OCI-LY3 (cell line): ENCODE data around the gene CFAP46.

Experiments used
- H2AFZ ChIP-seq: fragments of 200-600, 300-600 bp; shearing (Covaris generic); 2 replicates; pipeline ENCODE4 v1.6.0; 2014; ENCODE audit warnings: antibody characterized with exemption, low read depth, low read length
- H3K27ac ChIP-seq: fragments of 200-600, 300-600 bp; sonication (generic); 2 replicates; pipeline ENCODE4 v1.5.1; 2014; ENCODE audit warnings: mild to moderate bottlenecking, low read length, moderate library complexity, mixed read lengths
- H3K27me3 ChIP-seq: fragments of 200-600, 300-600 bp; sonication (generic); 2 replicates; pipeline ENCODE4 v1.6.1; 2014; ENCODE audit warnings: low read depth, low read length, mixed read lengths
- H3K36me3 ChIP-seq: fragments of 200-600, 300-600 bp; sonication (generic); replicated peaks from 2 replicates; pipeline ENCODE3; 2014; ENCODE audit warnings: low read depth, low read length, mixed read lengths
- H3K4me1 ChIP-seq: fragments of 300-600, 200-600 bp; sonication (generic); 2 replicates; pipeline ENCODE4 v1.6.1; 2014; ENCODE audit warnings: low read length, mixed read lengths
- H3K4me2 ChIP-seq: fragments of 200-600, 300-600 bp; sonication (generic); 2 replicates; pipeline ENCODE4 v1.6.1; 2014; ENCODE audit warnings: low read length, mixed read lengths
- H3K4me3 ChIP-seq: fragments of 300-600, 200-600 bp; sonication (generic); 2 replicates; pipeline ENCODE4 v1.5.1; 2014; ENCODE audit warnings: antibody characterized with exemption, mild to moderate bottlenecking, low read length, moderate library complexity
- H3K79me2 ChIP-seq: fragments of 300-600, 200-600 bp; shearing (Covaris generic); 2 replicates; pipeline ENCODE4 v1.6.1; 2014; ENCODE audit warnings: mild to moderate bottlenecking, low read length, mixed read lengths
- H3K9ac ChIP-seq: fragments of 300-600, 200-600 bp; shearing (Covaris generic); 2 replicates; pipeline ENCODE4 v1.6.0; 2014; ENCODE audit warnings: mild to moderate bottlenecking, low read length, moderate library complexity
- H3K9me3 ChIP-seq: fragments of 200-600, 300-600 bp; shearing (Covaris generic); 2 replicates; pipeline ENCODE4 v1.6.1; 2014; ENCODE audit warnings: low read length, mixed read lengths; ENCODE audit not compliant: insufficient read depth
- H4K20me1 ChIP-seq: fragments of 200-600, 300-600 bp; sonication (generic); 2 replicates; pipeline ENCODE4 v1.6.1; 2016; ENCODE audit warnings: low read length, mixed read lengths; ENCODE audit not compliant: insufficient read depth
- EZH2phosphoT487 ChIP-seq: fragments of 200-600 bp; shearing (Covaris generic); IDR thresholded peaks from 2 replicates; pipeline ENCODE4 v1.6.1; 2018; ENCODE audit warnings: antibody characterized with exemption, mixed run types, low read depth
- TF ChIP-seq, protein P1 (sequence below): fragments of 200-600, 300-600 bp; sonication (generic); IDR thresholded peaks from 2 replicates; pipeline ENCODE4 v1.5.1; 2014; ENCODE audit warnings: antibody characterized with exemption, low read length, low read depth

The CFAP46 gene

DNA sequence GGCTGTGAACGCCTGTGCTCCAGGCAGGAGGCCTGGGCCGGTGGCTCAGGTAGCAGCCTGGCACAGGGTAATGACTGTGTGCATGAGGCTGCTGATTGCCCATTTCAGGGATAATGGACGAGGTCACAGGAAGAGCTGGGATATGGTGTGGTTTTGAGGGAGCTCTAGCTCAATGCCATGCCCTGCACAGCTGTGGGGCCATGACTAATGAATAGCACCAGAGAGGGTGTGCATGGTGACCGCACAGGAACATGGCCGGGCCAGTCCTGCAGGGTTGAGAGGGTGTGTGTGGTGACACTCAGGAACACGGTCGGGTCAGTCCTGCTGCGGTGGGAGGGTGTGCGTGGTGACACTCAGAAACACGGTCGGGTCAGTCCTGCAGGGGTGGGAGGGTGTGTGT is 178.3 kb downstream of the CFAP46 start:
- Histone ChIP-seq H3K4me3 (no peak overlapping the region), H3K79me2 (no peaks in the 10 kb centered on the region), H3K9ac (no peak overlapping the region), H3K27me3 (no peaks in the 10 kb centered on the region), H3K36me3 (no peaks in the 10 kb centered on the region), H2AFZ (no peak overlapping the region), H4K20me1 (no peaks in the 10 kb centered on the region), H3K27ac (no peak overlapping the region), H3K4me2 (no peak overlapping the region), H3K4me1 (no peaks in the 10 kb centered on the region), H3K9me3 (no peaks in the 10 kb centered on the region)
- TF ChIP-seq EZH2phosphoT487, result no peak
- TF ChIP-seq, protein P1, sequence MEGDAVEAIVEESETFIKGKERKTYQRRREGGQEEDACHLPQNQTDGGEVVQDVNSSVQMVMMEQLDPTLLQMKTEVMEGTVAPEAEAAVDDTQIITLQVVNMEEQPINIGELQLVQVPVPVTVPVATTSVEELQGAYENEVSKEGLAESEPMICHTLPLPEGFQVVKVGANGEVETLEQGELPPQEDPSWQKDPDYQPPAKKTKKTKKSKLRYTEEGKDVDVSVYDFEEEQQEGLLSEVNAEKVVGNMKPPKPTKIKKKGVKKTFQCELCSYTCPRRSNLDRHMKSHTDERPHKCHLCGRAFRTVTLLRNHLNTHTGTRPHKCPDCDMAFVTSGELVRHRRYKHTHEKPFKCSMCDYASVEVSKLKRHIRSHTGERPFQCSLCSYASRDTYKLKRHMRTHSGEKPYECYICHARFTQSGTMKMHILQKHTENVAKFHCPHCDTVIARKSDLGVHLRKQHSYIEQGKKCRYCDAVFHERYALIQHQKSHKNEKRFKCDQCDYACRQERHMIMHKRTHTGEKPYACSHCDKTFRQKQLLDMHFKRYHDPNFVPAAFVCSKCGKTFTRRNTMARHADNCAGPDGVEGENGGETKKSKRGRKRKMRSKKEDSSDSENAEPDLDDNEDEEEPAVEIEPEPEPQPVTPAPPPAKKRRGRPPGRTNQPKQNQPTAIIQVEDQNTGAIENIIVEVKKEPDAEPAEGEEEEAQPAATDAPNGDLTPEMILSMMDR, result no peak

- no peak overlapping the region for H3K27ac ChIP-seq
- TF ChIP-seq, protein P1, result no peak
- TF ChIP-seq EZH2phosphoT487, result no peak
- H2AFZ ChIP-seq, result no peak overlapping the region
- H3K4me1 ChIP-seq, result no peaks in the 10 kb centered on the region
- no peak overlapping the region for H3K9ac ChIP-seq
- H3K36me3 ChIP-seq, result no peaks in the 10 kb centered on the region
- H3K4me2 ChIP-seq, result no peak overlapping the region
- no peaks in the 10 kb centered on the region for H3K9me3 ChIP-seq
- no peaks in the 10 kb centered on the region for H3K27me3 ChIP-seq
- no peaks in the 10 kb centered on the region for H3K79me2 ChIP-seq
- H3K4me3 ChIP-seq, result no peak overlapping the region
- no peaks in the 10 kb centered on the region for H4K20me1 ChIP-seq
Observed at GRCh38 chr10:132763545-132763944, 178.8 kb downstream of the CFAP46 start.

GRCh38 chr10:132762267-132762666 is 180.1 kb downstream of the CFAP46 start:
- Histone ChIP-seq H3K9me3 (no peaks in the 10 kb centered on the region), H3K4me3 (no peak overlapping the region), H3K4me2 (no peak overlapping the region), H3K4me1 (no peaks in the 10 kb centered on the region), H3K36me3 (no peaks in the 10 kb centered on the region), H4K20me1 (no peaks in the 10 kb centered on the region), H3K9ac (no peak overlapping the region), H3K27ac (no peak overlapping the region), H2AFZ (no peak overlapping the region), H3K27me3 (no peaks in the 10 kb centered on the region), H3K79me2 (no peaks in the 10 kb centered on the region)
- TF ChIP-seq EZH2phosphoT487, result no peak
- TF ChIP-seq, protein P1, result no peak

DNA sequence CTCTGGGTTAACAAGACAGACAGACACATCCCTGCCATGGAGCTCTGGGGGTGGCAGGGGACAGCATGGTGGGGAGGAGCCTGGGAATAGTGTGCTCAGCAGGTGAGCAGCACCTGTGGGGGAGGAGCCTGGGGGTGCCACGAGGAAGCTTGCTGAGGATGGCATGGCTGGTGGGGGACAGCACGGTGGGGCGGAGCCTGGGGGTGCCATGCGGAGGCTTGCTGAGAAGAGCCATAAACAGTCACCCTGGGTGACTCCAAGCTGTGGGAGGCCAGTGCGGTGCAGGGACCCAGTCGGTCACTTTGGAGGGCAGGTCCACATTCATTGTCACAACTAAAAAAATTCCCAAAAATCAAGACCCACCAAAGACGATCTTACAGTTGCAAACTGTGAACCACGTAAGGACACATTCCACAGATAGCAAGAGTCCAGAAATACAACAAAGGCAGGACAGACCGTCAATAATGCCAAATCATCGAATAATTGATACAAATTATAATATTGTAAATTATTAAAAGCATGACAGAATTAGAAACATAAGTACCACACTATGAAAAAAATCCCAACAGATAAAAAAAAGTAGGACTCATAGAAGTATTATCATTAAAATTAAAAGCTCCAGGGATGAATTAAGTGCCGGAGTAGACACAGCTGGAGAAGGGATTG is 180.8 kb downstream of the CFAP46 start:
- no peaks in the 10 kb centered on the region for H4K20me1 ChIP-seq
- no peak overlapping the region for H2AFZ ChIP-seq
- no peak overlapping the region for H3K9ac ChIP-seq
- H3K4me3 ChIP-seq, result no peak overlapping the region
- TF ChIP-seq, protein P1, result no peak
- no peak for TF ChIP-seq EZH2phosphoT487
- H3K4me2 ChIP-seq, result no peak overlapping the region
- H3K36me3 ChIP-seq, result no peaks in the 10 kb centered on the region
- H3K27ac ChIP-seq, result no peak overlapping the region
- no peaks in the 10 kb centered on the region for H3K27me3 ChIP-seq
- no peaks in the 10 kb centered on the region for H3K4me1 ChIP-seq
- no peaks in the 10 kb centered on the region for H3K79me2 ChIP-seq
- H3K9me3 ChIP-seq, result no peaks in the 10 kb centered on the region
